Left hindlimb (tissue), 1 donor: ENCODE results near the gene NDUFAF2.
A peak's percentile ranks its signal among the peaks of the same experiment; 100 is the strongest.
"Not testable (repeated sequence)": the region's sequence is repeated elsewhere in the genome, so short reads cannot be mapped to it uniquely, and the experiment has no call there.

Experiments used
- DNase-seq: peaks from one replicate; pipeline ENCODE4 v3.0.0-alpha.2; 2018

NDUFAF2 gene

GRCh38 chr5:60944904-60945812 lies at the start of gene NDUFAF2, which contains the start of gene ERCC8:
Gene NDUFAF2, plus strand, starts transcription at chr5:60945205. Its CDS starts 51 bp downstream, at chr5:60945256.
Gene ERCC8, minus strand, starts transcription at chr5:60945070. Its CDS starts 62 bp downstream, at chr5:60945008.
- DNase-seq, result peak; percentile 95

GRCh38 chr5:60896991-60897390 lies 48.0 kb upstream of the NDUFAF2 start:
- DNase-seq, result no peak

- no peak for DNase-seq
Measured at GRCh38 chr5:60903356-60903755, 41.6 kb upstream of the NDUFAF2 start.

GRCh38 chr5:60916646-60917045 lies 28.4 kb upstream of the NDUFAF2 start:
- no peak for DNase-seq

- no peak for DNase-seq
Measured at GRCh38 chr5:60918466-60918865, 26.5 kb upstream of the NDUFAF2 start.

GRCh38 chr5:60927450-60927849 lies 17.6 kb upstream of the NDUFAF2 start:
- DNase-seq, result no peak

- DNase-seq, result no peak
Measured at GRCh38 chr5:60929024-60929423, 16.0 kb upstream of the NDUFAF2 start.

- no peak for DNase-seq
Measured at GRCh38 chr5:60943624-60944023, 1.4 kb upstream of the NDUFAF2 start.

GRCh38 chr5:60945813-60946187 lies 795 bp downstream of the NDUFAF2 start:
- DNase-seq, result peak; percentile 48

GRCh38 chr5:60948738-60949137 lies 3.7 kb downstream of the NDUFAF2 start:
- DNase-seq, result no peak

- DNase-seq, result no peak
Measured at GRCh38 chr5:60955239-60955638, 10.2 kb downstream of the NDUFAF2 start.

GRCh38 chr5:60958088-60958487 lies 13.1 kb downstream of the NDUFAF2 start:
- no peak for DNase-seq

- DNase-seq, result no peak
Measured at GRCh38 chr5:60958712-60959111, 13.7 kb downstream of the NDUFAF2 start.

GRCh38 chr5:60959156-60959555 lies 14.2 kb downstream of the NDUFAF2 start:
- no peak for DNase-seq

GRCh38 chr5:60960591-60960990 lies 15.6 kb downstream of the NDUFAF2 start:
- DNase-seq, result no peak

- DNase-seq, result no peak
Measured at GRCh38 chr5:60961685-60962084, 16.7 kb downstream of the NDUFAF2 start.

GRCh38 chr5:60972231-60972630 lies 27.2 kb downstream of the NDUFAF2 start:
- no peak for DNase-seq

GRCh38 chr5:60977956-60978737 lies 33.1 kb downstream of the NDUFAF2 start:
- no peak for DNase-seq

GRCh38 chr5:60978968-60979367 lies 34.0 kb downstream of the NDUFAF2 start:
- no peak for DNase-seq

- no peak for DNase-seq
Measured at GRCh38 chr5:60980511-60980910, 35.5 kb downstream of the NDUFAF2 start.

- not testable (repeated sequence) for DNase-seq
Measured at GRCh38 chr5:60982127-60982526, 37.1 kb downstream of the NDUFAF2 start.

- no peak for DNase-seq
Measured at GRCh38 chr5:60989790-60990189, 44.8 kb downstream of the NDUFAF2 start.

GRCh38 chr5:60992871-60993270 lies 47.9 kb downstream of the NDUFAF2 start:
- DNase-seq, result no peak

GRCh38 chr5:60993425-60993824 lies 48.4 kb downstream of the NDUFAF2 start:
- DNase-seq, result no peak
